ENCODE measurements around the gene C11orf68.

Gene C11orf68

DNA sequence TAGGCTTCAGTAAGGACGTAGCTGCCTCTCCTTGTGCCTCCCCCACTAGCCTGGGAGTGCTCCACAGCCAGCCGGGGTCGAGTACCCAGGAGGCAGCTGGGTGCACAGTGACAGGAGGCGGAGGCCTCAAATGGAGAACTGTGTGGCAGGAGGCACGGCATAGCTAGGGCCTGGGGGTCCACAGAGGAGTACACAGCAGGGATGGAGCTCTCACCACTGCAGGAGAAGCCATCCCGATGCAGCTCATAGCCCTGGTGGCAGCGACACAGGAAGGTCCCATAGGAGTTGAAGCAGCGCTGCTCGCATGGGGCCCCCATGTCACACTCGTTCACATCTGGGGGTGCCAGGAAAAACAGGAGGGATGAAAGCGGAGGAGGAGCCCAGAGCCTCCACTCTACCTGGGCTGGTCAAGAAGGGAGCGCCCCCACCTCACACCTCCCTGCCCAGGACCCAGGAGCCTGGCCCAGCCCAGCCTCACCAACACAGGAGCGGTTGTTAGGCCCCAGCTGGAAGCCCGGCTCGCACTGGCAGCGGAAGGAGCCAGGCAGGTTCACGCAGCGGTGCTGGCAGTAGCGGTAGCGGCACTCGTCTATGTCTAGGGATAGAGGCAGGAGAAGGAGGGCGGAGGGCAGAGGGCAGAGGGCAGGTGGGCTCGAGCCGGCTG, 49.1 kb downstream of the C11orf68 start:
- no peak for DNase-seq (ENCODE audit: low read depth)
- H3K4me3 ChIP-seq (ENCODE audit: low read depth, low read length) = no peak overlapping the region
- TF ChIP-seq, protein P1, sequence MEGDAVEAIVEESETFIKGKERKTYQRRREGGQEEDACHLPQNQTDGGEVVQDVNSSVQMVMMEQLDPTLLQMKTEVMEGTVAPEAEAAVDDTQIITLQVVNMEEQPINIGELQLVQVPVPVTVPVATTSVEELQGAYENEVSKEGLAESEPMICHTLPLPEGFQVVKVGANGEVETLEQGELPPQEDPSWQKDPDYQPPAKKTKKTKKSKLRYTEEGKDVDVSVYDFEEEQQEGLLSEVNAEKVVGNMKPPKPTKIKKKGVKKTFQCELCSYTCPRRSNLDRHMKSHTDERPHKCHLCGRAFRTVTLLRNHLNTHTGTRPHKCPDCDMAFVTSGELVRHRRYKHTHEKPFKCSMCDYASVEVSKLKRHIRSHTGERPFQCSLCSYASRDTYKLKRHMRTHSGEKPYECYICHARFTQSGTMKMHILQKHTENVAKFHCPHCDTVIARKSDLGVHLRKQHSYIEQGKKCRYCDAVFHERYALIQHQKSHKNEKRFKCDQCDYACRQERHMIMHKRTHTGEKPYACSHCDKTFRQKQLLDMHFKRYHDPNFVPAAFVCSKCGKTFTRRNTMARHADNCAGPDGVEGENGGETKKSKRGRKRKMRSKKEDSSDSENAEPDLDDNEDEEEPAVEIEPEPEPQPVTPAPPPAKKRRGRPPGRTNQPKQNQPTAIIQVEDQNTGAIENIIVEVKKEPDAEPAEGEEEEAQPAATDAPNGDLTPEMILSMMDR (conservative IDR thresholded peaks at IDR 0.05; ENCODE audit: low read depth, low read length) = no peak

DNA sequence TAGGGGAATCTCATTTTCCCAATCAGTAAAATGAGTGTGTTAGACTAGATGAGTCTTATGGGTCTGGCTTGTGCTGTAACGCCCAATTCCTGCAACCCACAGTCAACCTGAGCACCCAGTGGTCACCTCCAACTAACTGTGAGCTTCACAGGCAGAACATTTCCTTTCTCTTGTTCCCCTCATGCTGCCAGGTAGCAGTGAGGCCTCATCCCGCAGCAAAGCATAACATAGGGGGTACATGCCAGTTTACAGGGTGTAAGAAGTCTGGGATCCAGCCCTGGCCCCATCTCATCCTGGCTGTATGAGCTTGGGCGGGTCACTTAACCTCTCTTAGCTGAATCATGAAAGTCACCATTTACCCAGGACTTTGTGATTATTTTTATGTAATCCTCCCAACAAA, 50.0 kb downstream of the C11orf68 start:
- TF ChIP-seq, protein P1 (conservative IDR thresholded peaks at IDR 0.05; ENCODE audit: low read depth, low read length) = no peak
- H3K4me3 ChIP-seq (ENCODE audit: low read depth, low read length) = no peak overlapping the region
- DNase-seq (ENCODE audit: low read depth) = no peak

DNA sequence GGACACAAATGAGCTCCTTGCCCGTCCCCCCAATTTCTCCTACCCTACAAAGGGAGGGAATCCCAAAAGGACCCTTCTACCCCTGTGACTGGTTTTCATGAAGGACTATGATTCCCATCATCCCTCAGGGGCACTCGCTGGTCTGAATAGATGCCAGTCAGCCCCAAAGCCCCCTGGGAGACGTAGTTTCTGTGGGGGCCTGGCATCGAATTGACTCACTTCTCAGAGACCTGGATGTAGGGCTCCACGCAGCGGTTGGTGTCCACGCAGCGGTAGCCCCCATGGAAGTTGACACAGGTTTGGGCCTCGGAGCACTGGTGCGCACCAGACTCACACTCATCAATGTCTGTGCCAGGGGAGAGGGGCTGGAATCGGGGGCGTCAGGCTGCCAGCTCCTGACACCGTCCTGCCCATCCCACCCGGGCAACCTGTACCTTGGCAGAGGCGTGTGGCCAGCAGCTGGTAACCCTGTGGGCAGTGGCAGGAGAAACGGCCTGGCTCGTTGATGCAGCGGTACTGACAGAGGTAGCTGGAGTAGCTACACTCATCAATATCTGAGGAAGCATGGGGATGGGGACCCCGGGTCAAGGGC, 50.7 kb downstream of the C11orf68 start:
- DNase-seq (ENCODE audit: low read depth) = no peak
- TF ChIP-seq, protein P1 (conservative IDR thresholded peaks at IDR 0.05; ENCODE audit: low read depth, low read length) = no peak
- H3K4me3 ChIP-seq (ENCODE audit: low read depth, low read length) = no peak overlapping the region

GRCh38 chr11:65867284-65868071, 51.4 kb downstream of the C11orf68 start:
- H3K4me3 ChIP-seq (ENCODE audit: low read depth, low read length) = no peak overlapping the region
- TF ChIP-seq, protein P1 (conservative IDR thresholded peaks at IDR 0.05; ENCODE audit: low read depth, low read length) = no peak
- peak; percentile 17 for DNase-seq (ENCODE audit: low read depth)
